ENCODE measurements around the gene CISD3. TPM values are rescaled to one million over a fixed set of nuclear protein-coding genes. Genes with fewer than 3 reads are reported as not detected.
A peak's percentile ranks its signal among the peaks of the same experiment; 100 is the strongest.

The CISD3 gene
- total and polyA plus RNA-seq, 10 of the 15 experiments (the other 5 are each of a cell fraction or from before 2014, with no cell fraction given), result 2.6 to 38.1 (median 8.1) TPM

- TF ChIP-seq, protein P1, sequence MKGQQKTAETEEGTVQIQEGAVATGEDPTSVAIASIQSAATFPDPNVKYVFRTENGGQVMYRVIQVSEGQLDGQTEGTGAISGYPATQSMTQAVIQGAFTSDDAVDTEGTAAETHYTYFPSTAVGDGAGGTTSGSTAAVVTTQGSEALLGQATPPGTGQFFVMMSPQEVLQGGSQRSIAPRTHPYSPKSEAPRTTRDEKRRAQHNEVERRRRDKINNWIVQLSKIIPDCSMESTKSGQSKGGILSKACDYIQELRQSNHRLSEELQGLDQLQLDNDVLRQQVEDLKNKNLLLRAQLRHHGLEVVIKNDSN (IDR thresholded peaks at IDR 0.05; ENCODE audit: borderline replicate concordance, extremely low read length, insufficient read depth, low read depth, low read length), result peak; percentile 89
- peak; percentile 95 for TF ChIP-seq CHD2 (IDR thresholded peaks at IDR 0.05; ENCODE audit: borderline replicate concordance, low read depth, low read length)
- TF ChIP-seq HDAC6 (IDR thresholded peaks at IDR 0.05; ENCODE audit: unreplicated experiment), result no peak
- TF ChIP-seq, protein P2, sequence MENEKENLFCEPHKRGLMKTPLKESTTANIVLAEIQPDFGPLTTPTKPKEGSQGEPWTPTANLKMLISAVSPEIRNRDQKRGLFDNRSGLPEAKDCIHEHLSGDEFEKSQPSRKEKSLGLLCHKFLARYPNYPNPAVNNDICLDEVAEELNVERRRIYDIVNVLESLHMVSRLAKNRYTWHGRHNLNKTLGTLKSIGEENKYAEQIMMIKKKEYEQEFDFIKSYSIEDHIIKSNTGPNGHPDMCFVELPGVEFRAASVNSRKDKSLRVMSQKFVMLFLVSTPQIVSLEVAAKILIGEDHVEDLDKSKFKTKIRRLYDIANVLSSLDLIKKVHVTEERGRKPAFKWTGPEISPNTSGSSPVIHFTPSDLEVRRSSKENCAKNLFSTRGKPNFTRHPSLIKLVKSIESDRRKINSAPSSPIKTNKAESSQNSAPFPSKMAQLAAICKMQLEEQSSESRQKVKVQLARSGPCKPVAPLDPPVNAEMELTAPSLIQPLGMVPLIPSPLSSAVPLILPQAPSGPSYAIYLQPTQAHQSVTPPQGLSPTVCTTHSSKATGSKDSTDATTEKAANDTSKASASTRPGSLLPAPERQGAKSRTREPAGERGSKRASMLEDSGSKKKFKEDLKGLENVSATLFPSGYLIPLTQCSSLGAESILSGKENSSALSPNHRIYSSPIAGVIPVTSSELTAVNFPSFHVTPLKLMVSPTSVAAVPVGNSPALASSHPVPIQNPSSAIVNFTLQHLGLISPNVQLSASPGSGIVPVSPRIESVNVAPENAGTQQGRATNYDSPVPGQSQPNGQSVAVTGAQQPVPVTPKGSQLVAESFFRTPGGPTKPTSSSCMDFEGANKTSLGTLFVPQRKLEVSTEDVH (IDR thresholded peaks at IDR 0.05; ENCODE audit: low read depth, partially characterized antibody), result peak; percentile 81
- no peak; a peak in 1 of 4 replicates for TF ChIP-seq ETV6 (conservative IDR thresholded peaks at IDR 0.05 in 1 of 2, IDR thresholded peaks at IDR 0.05 in 1 of 2; ENCODE audit: borderline replicate concordance in 1 of 2, low read depth in 1 of 2)
- peak; percentile 88 for TF ChIP-seq GABPA (IDR thresholded peaks at IDR 0.05; ENCODE audit: low read depth)
- TF ChIP-seq PAX8 (IDR thresholded peaks at IDR 0.05), result no peak
- TF ChIP-seq IRF4 (IDR thresholded peaks at IDR 0.05; ENCODE audit: low read depth, low read length), result peak; percentile 55
- no peak for TF ChIP-seq SUZ12 (IDR thresholded peaks at IDR 0.05; ENCODE audit: unreplicated experiment)
- TF ChIP-seq EZH2 (IDR thresholded peaks at IDR 0.05; ENCODE audit: borderline replicate concordance, control insufficient read depth, low read depth, low read length), result no peak
- TF ChIP-seq EED (IDR thresholded peaks at IDR 0.05; ENCODE audit: low read depth), result no peak; the same call in none of the 2 replicates
- TF ChIP-seq ZNF217 (IDR thresholded peaks at IDR 0.05), result no peak
- TF ChIP-seq, protein P3, sequence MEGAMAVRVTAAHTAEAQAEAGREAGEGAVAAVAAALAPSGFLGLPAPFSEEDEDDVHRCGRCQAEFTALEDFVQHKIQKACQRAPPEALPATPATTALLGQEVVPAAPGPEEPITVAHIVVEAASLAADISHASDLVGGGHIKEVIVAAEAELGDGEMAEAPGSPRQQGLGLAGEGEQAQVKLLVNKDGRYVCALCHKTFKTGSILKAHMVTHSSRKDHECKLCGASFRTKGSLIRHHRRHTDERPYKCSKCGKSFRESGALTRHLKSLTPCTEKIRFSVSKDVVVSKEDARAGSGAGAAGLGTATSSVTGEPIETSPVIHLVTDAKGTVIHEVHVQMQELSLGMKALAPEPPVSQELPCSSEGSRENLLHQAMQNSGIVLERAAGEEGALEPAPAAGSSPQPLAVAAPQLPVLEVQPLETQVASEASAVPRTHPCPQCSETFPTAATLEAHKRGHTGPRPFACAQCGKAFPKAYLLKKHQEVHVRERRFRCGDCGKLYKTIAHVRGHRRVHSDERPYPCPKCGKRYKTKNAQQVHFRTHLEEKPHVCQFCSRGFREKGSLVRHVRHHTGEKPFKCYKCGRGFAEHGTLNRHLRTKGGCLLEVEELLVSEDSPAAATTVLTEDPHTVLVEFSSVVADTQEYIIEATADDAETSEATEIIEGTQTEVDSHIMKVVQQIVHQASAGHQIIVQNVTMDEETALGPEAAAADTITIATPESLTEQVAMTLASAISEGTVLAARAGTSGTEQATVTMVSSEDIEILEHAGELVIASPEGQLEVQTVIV (IDR thresholded peaks at IDR 0.05; ENCODE audit: borderline replicate concordance, partially characterized antibody), result peak; percentile 89
- TF ChIP-seq ZZZ3 (IDR thresholded peaks at IDR 0.05; ENCODE audit: control insufficient read depth, insufficient read length, low read depth), result no peak
- TF ChIP-seq SKIL (IDR thresholded peaks at IDR 0.05; ENCODE audit: low read depth, poor library complexity, severe bottlenecking), result peak; percentile 41
- peak; percentile 79 for TF ChIP-seq POLR2A (IDR thresholded peaks at IDR 0.05; ENCODE audit: low read depth, low read length)
- TF ChIP-seq STAT3 (IDR thresholded peaks at IDR 0.05; ENCODE audit: low read depth, low read length), result no peak
- peak; percentile 97 for TF ChIP-seq MXI1 (IDR thresholded peaks at IDR 0.05; ENCODE audit: low read depth, low read length)
- TF ChIP-seq, protein P4, sequence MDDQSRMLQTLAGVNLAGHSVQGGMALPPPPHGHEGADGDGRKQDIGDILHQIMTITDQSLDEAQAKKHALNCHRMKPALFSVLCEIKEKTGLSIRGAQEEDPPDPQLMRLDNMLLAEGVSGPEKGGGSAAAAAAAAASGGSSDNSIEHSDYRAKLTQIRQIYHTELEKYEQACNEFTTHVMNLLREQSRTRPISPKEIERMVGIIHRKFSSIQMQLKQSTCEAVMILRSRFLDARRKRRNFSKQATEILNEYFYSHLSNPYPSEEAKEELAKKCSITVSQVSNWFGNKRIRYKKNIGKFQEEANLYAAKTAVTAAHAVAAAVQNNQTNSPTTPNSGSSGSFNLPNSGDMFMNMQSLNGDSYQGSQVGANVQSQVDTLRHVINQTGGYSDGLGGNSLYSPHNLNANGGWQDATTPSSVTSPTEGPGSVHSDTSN (IDR thresholded peaks at IDR 0.05; ENCODE audit: insufficient replicate concordance, low read depth, low read length), result peak; percentile 99
These were observed 22.3 kb downstream of the CISD3 start, which contains the start of gene PSMB3 (continued) for GRCh38 chr17:38752308-38753070.

Data from GM12878 (cell line).